ENCODE results near the gene PRKAR1B. TPM values are rescaled to one million over a fixed set of nuclear protein-coding genes. Genes with fewer than 3 reads are reported as not detected.

The PRKAR1B gene
- total and polyA plus RNA-seq, 7 donors: 1.4 to 4.6 (median 1.9) TPM

DNA sequence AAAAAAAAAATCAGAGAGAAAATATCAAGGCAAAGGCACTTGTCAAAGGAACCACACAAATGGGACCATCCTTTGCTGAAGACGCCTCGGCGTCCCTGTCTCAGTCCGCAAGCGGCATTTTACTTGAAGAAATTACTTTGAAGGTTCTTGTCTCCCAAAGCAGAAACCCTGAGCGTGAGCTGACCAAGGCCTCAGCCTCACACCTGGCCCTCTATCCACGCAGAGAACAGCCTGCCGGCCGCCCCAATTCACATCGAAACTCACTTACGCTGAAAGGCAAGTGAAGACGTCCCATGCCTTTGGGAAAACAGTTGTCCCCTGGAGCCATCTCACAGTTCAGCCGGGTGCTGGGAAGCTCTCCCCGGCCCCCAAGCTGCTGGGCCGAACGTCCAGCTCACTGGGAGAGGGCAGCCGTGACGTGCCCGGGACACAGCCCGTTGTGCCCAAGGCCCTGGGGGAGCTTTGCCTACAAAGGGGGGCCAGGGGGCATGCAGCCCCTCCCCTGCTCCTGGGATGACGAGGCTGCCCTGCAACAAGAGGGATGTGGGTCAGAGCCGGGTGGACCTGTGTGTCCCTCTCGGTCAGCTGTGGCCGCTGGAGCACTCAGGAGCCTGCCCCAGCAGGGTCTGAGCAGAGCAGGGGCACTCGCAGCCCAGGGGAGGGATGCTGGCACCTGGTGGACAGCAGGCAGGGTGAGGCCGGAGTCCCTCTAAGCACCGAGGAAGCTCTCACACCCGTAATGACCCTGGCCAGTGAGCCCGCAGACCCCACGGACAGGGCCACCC is 157.8 kb downstream of the PRKAR1B start:
- Histone ChIP-seq H3K9me3 (no peaks in the 10 kb centered on the region), H3K27me3 (ENCODE audit: insufficient read depth in 3 of 3, low read length in 2 of 3) (peaks cover 0 to 54% (median 8%) of the 10 kb centered on the region in 3 donors), H3K4me1 (peaks cover 7% of the 10 kb centered on the region), H3K4me3 (no peak overlapping the region), H3K36me3 (ENCODE audit: insufficient read depth in 1 of 2, low read depth in 1 of 2) (no peaks in the 10 kb centered on the region), H3K27ac (no peak overlapping the region)
- TF ChIP-seq, protein P1, sequence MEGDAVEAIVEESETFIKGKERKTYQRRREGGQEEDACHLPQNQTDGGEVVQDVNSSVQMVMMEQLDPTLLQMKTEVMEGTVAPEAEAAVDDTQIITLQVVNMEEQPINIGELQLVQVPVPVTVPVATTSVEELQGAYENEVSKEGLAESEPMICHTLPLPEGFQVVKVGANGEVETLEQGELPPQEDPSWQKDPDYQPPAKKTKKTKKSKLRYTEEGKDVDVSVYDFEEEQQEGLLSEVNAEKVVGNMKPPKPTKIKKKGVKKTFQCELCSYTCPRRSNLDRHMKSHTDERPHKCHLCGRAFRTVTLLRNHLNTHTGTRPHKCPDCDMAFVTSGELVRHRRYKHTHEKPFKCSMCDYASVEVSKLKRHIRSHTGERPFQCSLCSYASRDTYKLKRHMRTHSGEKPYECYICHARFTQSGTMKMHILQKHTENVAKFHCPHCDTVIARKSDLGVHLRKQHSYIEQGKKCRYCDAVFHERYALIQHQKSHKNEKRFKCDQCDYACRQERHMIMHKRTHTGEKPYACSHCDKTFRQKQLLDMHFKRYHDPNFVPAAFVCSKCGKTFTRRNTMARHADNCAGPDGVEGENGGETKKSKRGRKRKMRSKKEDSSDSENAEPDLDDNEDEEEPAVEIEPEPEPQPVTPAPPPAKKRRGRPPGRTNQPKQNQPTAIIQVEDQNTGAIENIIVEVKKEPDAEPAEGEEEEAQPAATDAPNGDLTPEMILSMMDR (IDR thresholded peaks at IDR 0.05): no peak
- no peak for ATAC-seq
- no peak for DNase-seq
- 46 to 73% (median 47%) methylated on average over 28 to 30 of the region's 30 CpGs for WGBS, 3 donors
- intact Hi-C loops (cut with DNase I): loop anchor here in 1 of 2 donors (10.0 kb wide), 1 partner anchor 224 kb away; no protein-coding TSS in a partner anchor

DNA sequence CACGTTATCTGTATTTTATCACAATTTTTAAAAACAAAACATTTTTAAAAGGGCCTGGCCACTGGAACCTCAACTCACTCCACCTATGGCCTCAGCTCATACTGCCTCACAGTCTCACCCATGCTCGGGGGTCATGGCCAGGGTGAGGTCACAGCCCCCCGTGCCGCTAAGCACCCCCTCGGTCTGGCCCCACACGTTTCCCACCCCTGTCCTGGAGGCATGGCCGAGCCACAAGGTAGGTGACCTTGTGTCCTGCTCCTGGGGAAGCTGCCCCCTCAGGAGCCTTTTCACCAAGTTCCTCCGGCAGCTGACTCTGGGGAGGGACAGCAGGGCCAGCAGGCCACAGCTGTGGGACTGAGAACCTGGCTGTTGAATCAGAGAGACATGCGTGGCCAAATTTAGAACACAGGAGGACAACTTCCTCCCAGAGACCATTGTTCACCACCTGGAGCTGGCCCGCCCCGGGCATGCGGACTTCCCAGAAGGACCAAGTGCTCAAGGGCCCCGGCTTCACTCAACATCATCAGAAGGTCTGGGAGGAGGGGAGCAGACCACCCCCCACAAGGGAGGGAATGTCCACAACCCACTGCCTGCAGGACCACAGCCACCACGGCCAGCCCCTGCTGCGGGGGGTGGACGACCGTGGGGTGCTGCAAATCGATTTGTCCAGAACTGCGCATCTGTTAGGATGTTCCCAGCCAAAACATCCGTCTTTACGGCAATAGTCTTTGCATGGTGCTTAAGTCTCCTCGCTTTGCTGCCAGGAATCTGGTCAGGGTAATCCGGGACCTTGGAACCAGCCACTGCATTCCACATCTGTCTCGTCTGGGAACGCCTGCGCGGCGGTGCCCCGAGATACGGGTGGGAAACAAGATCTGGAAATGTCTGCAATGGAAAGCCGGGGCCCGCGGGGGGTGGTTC is 158.8 kb downstream of the PRKAR1B start:
- H3K27me3 ChIP-seq (ENCODE audit: insufficient read depth in 3 of 3, low read length in 2 of 3): peaks cover 0 to 44% (median 8%) of the 10 kb centered on the region in 3 donors
- peaks cover 7% of the 10 kb centered on the region for H3K4me1 ChIP-seq
- H3K4me3 ChIP-seq: no peak overlapping the region
- ATAC-seq: peak; percentile 37 to 53 (median 51)
- intact Hi-C loops (cut with DNase I): loop anchor here in 1 of 2 donors (10.0 kb wide), 1 partner anchor 223 kb away; no protein-coding TSS in a partner anchor
- H3K27ac ChIP-seq: peak overlapping the region; percentile 30
- H3K9me3 ChIP-seq: no peaks in the 10 kb centered on the region
- DNase-seq: peak in 1 of 2 donors; percentile 50
- WGBS, 3 donors: 12 to 15% (median 12%) methylated on average over 33 of the region's 33 CpGs
- TF ChIP-seq, protein P1 (IDR thresholded peaks at IDR 0.05): no peak
- no peaks in the 10 kb centered on the region for H3K36me3 ChIP-seq (ENCODE audit: insufficient read depth in 1 of 2, low read depth in 1 of 2)

GRCh38 chr7:567305-567883 is 159.7 kb downstream of the PRKAR1B start:
- Histone ChIP-seq H3K9me3 (no peaks in the 10 kb centered on the region), H3K36me3 (ENCODE audit: insufficient read depth in 1 of 2, low read depth in 1 of 2) (no peaks in the 10 kb centered on the region), H3K27me3 (ENCODE audit: insufficient read depth in 3 of 3, low read length in 2 of 3) (peaks cover 0 to 35% (median 4%) of the 10 kb centered on the region in 3 donors), H3K4me3 (no peak overlapping the region), H3K27ac (no peak overlapping the region), H3K4me1 (peaks cover 7% of the 10 kb centered on the region)
- intact Hi-C loops (cut with DNase I): loop anchor here in 1 of 2 donors (10.0 kb wide), 1 partner anchor 223 kb away; no protein-coding TSS in a partner anchor
- DNase-seq (no peak), ATAC-seq (no peak)
- TF ChIP-seq, protein P1 (IDR thresholded peaks at IDR 0.05): no peak
- 97 to 100% (median 98%) methylated on average over 2 of the region's 3 CpGs for WGBS, 3 donors

GRCh38 chr7:566100-566499 is 161.0 kb downstream of the PRKAR1B start:
- DNase-seq (no peak), ATAC-seq (no peak)
- Histone ChIP-seq H3K27ac (no peak overlapping the region), H3K27me3 (ENCODE audit: insufficient read depth in 3 of 3, low read length in 2 of 3) (peaks cover 0 to 27% (median 3%) of the 10 kb centered on the region in 3 donors), H3K36me3 (ENCODE audit: insufficient read depth in 1 of 2, low read depth in 1 of 2) (no peaks in the 10 kb centered on the region), H3K9me3 (no peaks in the 10 kb centered on the region), H3K4me3 (no peak overlapping the region), H3K4me1 (peaks cover 5% of the 10 kb centered on the region)
- intact Hi-C loops (cut with DNase I): loop anchor here in 1 of 2 donors (10.0 kb wide), 1 partner anchor 221 kb away; no protein-coding TSS in a partner anchor
- TF ChIP-seq, protein P1 (IDR thresholded peaks at IDR 0.05): no peak
- WGBS, 3 donors: 94 to 95% (median 95%) methylated on average over 1 of the region's 1 CpG

All from psoas muscle (tissue), 8 donors.